Measurements from ENCODE around the gene IL12B.
"Not testable (repeated sequence)": the region's sequence is repeated elsewhere in the genome, so short reads cannot be mapped to it uniquely, and the experiment has no call there.

IL12B gene

GRCh38 chr5:159303286-159303685 is 27.0 kb downstream of the IL12B start:
- Histone ChIP-seq H3K79me2 (ENCODE audit: insufficient read depth, low read length) (no peaks in the 10 kb centered on the region), H3K36me3 (ENCODE audit: insufficient read depth, low read length) (no peaks in the 10 kb centered on the region), H3K27ac (ENCODE audit: low read depth, low read length, poor library complexity, severe bottlenecking) (no peak overlapping the region), H3K4me1 (ENCODE audit: insufficient read depth, low read length, severe bottlenecking) (no peaks in the 10 kb centered on the region), H3K9me2 (ENCODE audit: low read depth, low read length) (no peaks in the 10 kb centered on the region), H3F3A (ENCODE audit: insufficient read depth, low read length) (no peaks in the 10 kb centered on the region), H4K20me1 (ENCODE audit: insufficient read depth, low read length) (no peaks in the 10 kb centered on the region), H3K4me2 (ENCODE audit: low read length) (no peak overlapping the region), H3K9ac (ENCODE audit: low read length) (no peak overlapping the region), H2AFZ (ENCODE audit: low read length) (no peak overlapping the region), H3K9me3 (ENCODE audit: low read length) (peaks cover 17% of the 10 kb centered on the region), H3K27me3 (ENCODE audit: insufficient read depth, low read length) (no peaks in the 10 kb centered on the region), H3K4me3 (ENCODE audit: low read depth, low read length, poor library complexity, severe bottlenecking) (no peak overlapping the region)
- TF ChIP-seq CTCF (IDR thresholded peaks at IDR 0.05; ENCODE audit: low read length) (no peak), EZH2 (IDR thresholded peaks at IDR 0.05; ENCODE audit: borderline replicate concordance, low read length) (no peak)

- not testable (repeated sequence) for H3K9ac ChIP-seq (ENCODE audit: low read length); H3K79me2 ChIP-seq (ENCODE audit: insufficient read depth, low read length); H3K4me2 ChIP-seq (ENCODE audit: low read length); H4K20me1 ChIP-seq (ENCODE audit: insufficient read depth, low read length); H3K4me1 ChIP-seq (ENCODE audit: insufficient read depth, low read length, severe bottlenecking); H3F3A ChIP-seq (ENCODE audit: insufficient read depth, low read length); H3K36me3 ChIP-seq (ENCODE audit: insufficient read depth, low read length); H3K9me2 ChIP-seq (ENCODE audit: low read depth, low read length); H3K4me3 ChIP-seq (ENCODE audit: low read depth, low read length, poor library complexity, severe bottlenecking); H3K27ac ChIP-seq (ENCODE audit: low read depth, low read length, poor library complexity, severe bottlenecking); H2AFZ ChIP-seq (ENCODE audit: low read length); H3K27me3 ChIP-seq (ENCODE audit: insufficient read depth, low read length)
- peaks cover 17% of the 10 kb centered on the region for H3K9me3 ChIP-seq (ENCODE audit: low read length)
Measured at GRCh38 chr5:159301929-159302860, 28.1 kb downstream of the IL12B start.

- H3K79me2 ChIP-seq (ENCODE audit: insufficient read depth, low read length), result no peaks in the 10 kb centered on the region
- H3F3A ChIP-seq (ENCODE audit: insufficient read depth, low read length), result no peaks in the 10 kb centered on the region
- H3K4me1 ChIP-seq (ENCODE audit: insufficient read depth, low read length, severe bottlenecking), result no peaks in the 10 kb centered on the region
- H3K9me2 ChIP-seq (ENCODE audit: low read depth, low read length), result no peaks in the 10 kb centered on the region
- no peaks in the 10 kb centered on the region for H4K20me1 ChIP-seq (ENCODE audit: insufficient read depth, low read length)
- H3K27me3 ChIP-seq (ENCODE audit: insufficient read depth, low read length), result no peaks in the 10 kb centered on the region
- H3K9me3 ChIP-seq (ENCODE audit: low read length), result peaks cover 17% of the 10 kb centered on the region
- H3K4me3 ChIP-seq (ENCODE audit: low read depth, low read length, poor library complexity, severe bottlenecking), result no peak overlapping the region
- no peak overlapping the region for H3K27ac ChIP-seq (ENCODE audit: low read depth, low read length, poor library complexity, severe bottlenecking)
- no peak overlapping the region for H3K9ac ChIP-seq (ENCODE audit: low read length)
- no peak overlapping the region for H2AFZ ChIP-seq (ENCODE audit: low read length)
- TF ChIP-seq EZH2 (IDR thresholded peaks at IDR 0.05; ENCODE audit: borderline replicate concordance, low read length), result no peak
- no peak for TF ChIP-seq CTCF (IDR thresholded peaks at IDR 0.05; ENCODE audit: low read length)
- H3K36me3 ChIP-seq (ENCODE audit: insufficient read depth, low read length), result no peaks in the 10 kb centered on the region
- no peak overlapping the region for H3K4me2 ChIP-seq (ENCODE audit: low read length)
Measured at GRCh38 chr5:159301466-159301865, 28.8 kb downstream of the IL12B start.

- H3K9ac ChIP-seq (ENCODE audit: low read length); H3K4me3 ChIP-seq (ENCODE audit: low read depth, low read length, poor library complexity, severe bottlenecking); H3K27ac ChIP-seq (ENCODE audit: low read depth, low read length, poor library complexity, severe bottlenecking); H3K36me3 ChIP-seq (ENCODE audit: insufficient read depth, low read length); H3K9me2 ChIP-seq (ENCODE audit: low read depth, low read length); H2AFZ ChIP-seq (ENCODE audit: low read length); H3K27me3 ChIP-seq (ENCODE audit: insufficient read depth, low read length); H3K4me2 ChIP-seq (ENCODE audit: low read length); H3K79me2 ChIP-seq (ENCODE audit: insufficient read depth, low read length); H4K20me1 ChIP-seq (ENCODE audit: insufficient read depth, low read length); H3F3A ChIP-seq (ENCODE audit: insufficient read depth, low read length); H3K4me1 ChIP-seq (ENCODE audit: insufficient read depth, low read length, severe bottlenecking): not testable (repeated sequence)
- peaks cover 11% of the 10 kb centered on the region for H3K9me3 ChIP-seq (ENCODE audit: low read length)
Measured at GRCh38 chr5:159297300-159297699, 33.0 kb downstream of the IL12B start.
